Inflammatory macrophage (primary cell): ENCODE results near the gene USH1C.

Source experiments
- DNase-seq, 2 donors: peaks; one replicate each; pipeline ENCODE4 v3.0.0-alpha.2; 2020 to 2022

USH1C gene

DNA sequence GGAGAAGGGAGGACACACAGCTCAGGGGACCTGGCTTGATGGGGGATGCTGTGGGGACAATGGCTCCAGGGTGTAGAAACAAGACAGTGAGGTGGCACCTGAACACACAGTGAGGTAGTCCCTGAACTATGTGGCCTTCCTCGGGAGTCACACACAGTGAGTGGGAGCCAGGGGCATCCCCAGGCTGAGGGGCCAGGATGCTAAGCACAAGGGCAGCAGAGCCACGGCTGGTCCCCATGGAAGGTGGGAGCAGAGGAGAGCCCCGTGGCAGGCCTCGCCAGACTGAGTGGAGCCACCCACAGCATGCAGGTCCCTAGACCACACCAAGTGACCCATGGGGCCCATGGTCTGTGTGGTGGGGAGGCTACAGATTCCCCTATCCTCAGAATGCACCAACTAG is 41.6 kb downstream of the USH1C start:
- DNase-seq: no peak

DNA sequence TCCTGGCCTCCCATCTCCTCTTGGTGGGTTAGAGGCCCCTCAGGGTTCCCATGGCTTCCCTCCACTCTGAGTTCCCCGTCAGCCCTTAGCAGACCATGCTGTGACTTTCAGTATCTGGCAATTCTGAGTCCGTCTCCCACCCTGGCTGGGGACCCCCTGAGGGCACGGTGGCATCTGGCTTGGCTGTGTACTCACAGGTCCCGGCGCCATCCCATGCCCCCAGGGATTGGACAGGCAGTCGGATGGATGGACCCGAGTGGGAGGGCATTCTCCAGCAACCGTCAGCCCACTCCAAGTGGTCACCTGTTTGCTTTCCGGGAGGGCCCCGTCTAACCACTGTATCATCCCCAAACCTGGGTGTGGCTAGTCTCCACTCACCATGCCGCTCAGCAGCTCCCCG is 43.5 kb downstream of the USH1C start:
- DNase-seq: no peak

DNA sequence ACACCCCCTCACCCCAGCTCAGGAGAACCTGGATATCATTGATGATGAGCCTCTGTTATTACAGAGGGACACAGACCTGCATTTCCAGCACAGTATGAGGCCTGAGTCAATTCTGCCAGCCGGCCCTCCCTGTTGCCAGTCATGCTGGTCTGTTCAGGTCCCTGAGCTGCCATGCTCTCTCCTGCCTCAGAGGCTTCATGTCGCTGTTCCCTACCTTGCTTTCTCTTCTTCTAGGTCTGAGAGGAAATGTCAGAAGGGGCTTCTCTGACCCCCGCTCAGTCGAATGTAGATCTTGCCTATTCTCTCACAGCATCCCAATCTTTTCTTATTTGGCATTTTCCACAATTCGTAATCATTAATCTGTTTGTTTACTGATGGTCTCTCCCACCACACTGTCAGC is 45.7 kb downstream of the USH1C start:
- DNase-seq: no peak

DNA sequence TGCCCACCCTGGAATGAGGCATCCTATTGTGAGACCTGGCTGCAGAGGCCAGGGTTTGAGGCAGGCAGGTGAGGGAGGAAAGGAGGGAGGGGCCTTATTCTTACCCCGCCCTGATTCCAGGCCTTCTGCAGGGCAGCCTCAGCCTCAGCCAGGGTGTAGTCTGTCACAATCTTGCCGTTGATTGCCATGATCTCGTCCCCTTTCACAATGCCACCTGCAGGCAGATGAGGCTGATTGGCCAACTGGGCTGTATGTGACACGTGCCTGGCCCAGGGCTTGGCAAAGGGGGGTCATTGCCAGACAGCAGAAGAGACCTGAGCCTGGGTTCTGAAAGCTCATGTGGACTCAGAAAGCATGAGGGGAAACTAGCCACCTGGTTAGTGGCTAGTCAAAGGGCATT is 46.2 kb downstream of the USH1C start:
- no peak for DNase-seq

DNA sequence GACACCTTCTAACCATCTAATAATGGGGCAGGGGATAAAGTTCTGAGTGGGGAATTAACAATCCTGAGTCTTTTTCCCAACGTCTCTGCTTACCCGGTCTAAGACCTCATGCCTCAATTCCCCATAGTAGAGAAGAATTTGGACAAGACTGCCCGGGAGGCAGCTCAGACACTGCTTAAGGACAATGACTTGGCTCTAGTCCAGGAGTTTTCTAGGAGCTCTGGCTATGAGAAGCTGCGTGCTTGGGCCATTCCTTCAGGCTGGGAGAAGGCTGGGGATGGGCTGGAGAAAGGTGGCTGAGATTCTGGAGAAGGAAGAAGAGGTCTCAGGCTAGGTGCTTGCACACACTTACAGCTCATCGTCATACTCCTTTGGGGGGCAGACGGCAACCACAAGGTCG is 47.8 kb downstream of the USH1C start:
- DNase-seq: no peak

DNA sequence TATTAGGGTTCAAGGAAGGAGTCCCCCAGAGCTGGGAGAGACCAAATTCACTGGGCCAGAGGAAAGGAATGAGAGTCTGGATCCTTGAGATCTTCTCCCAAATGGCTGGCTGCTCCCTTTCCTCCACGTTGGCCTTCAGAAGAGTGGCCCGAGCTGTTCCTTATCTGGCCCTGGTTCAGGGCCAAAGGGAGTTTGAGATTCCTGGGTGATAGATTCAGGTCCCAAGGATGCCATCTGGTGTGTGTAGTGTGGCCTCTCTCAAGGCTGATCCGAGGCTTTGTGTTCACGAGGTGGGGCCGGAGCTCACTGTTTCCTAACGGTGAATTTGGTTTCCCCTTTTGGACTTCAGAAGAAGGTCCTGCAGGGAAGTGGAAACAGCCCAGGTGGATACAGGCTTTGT is 50.2 kb downstream of the USH1C start:
- no peak for DNase-seq

DNA sequence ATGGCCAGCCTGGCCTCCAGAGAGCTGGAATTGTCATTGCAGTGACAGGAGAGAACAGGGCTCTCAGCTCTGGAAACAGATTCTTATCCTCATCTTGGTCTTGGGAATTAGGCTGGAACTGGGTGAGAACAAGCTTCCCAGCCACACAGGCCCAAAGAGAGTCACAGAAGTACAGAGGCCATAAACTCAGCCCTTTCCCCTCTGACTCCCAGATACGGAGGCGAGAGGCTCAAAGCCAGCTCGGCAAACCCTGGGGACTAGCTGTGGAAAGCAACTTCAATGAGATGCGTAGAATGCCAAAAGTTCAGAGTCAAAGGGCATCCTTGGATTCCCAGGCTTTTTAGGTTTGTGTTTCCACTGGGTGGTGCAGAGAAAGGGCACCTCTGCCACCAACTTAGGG is 53.3 kb downstream of the USH1C start:
- no peak for DNase-seq

DNA sequence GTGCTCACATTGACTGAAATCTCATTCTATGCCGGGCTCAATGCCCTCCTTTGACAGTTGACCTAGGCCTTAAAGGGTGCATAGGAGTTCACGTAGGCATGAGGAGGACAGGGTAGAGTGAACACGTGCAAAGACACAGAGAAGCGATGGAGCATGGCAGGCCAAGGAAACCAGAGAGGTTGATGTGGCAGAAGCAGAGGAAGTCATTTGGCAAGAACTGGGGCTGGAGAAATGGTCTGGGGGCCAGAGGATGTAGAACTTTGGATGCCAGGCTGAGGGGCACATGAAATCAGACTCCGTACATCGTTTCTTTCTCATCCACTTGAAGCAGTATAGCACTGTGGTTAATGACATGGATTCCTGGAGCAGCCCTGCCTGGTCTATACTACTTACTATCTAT is 54.0 kb downstream of the USH1C start:
- no peak for DNase-seq

DNA sequence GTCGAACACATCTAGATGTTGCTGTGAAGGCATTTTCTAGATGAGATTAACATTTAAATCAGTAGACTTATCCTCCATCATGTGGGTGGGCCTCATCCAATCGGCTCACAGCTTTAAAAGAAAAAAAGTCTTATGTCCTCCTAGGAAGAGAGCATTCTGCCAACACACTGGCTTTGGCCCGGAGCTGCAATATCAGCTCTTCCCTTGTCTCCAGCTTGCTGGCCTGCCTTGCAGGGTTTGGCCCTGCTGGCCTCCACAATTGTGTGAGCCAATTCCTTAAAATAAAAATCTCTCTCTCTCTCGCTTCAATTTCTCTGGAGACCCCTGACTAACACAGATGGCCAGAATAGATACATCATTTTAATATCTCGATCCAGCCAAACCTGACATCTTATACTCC is 54.5 kb downstream of the USH1C start:
- no peak for DNase-seq

DNA sequence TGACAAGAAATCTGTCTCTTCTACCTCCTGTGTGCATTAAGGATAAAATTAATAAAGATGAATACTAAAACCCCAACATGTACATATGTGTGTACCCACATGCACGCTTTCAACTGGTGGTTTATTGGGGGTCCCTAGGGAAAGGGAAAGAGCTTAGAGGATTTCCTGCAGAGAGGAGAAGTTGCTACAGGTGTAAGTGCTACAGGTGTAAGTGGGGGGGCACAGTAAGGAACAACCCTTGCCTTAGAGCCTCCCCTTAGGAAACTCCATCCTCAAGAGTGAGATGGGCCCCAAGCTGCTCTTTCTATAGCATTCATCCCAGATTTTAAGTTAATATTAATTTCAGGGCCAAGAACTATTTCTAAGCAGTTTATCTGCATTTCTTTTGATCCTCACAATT is 55.7 kb downstream of the USH1C start:
- DNase-seq: no peak

DNA sequence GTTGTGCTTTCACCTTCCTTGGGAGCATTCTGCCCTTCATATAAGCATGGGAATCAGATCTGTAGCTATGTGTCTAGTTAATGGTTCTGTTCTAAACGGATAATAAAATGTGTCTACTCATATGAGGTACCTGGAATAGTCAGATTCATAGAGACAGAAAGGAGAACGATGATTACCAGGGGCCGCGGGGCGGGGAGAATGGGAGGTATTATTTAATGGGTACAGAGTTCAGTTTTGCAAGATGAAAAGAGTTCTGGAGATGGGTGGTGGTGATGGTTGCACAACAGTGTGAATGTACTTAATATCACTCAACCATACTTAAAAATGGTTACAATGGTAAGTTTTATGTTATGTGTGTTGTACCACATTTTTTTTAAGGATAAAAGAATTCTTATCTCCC is 57.6 kb downstream of the USH1C start:
- DNase-seq: no peak

DNA sequence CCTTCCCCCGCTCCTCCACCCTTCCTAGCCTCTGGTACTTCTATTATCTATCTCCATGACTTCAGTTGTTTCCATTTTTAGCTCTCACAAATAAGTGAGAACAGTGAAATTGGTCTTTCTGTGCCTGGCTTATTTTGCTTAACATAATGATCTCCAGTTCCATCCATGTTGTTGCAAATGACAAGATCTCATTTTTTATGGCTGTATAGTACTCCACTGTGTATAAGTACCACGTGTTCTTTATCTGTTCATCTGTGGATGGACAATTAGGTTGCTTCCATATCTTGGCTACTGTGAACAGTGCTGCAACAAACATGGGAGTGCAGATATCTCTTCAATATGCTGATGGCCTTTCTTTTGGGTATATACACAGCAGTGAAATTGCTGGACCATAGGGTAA is 60.7 kb downstream of the USH1C start:
- DNase-seq: no peak

DNA sequence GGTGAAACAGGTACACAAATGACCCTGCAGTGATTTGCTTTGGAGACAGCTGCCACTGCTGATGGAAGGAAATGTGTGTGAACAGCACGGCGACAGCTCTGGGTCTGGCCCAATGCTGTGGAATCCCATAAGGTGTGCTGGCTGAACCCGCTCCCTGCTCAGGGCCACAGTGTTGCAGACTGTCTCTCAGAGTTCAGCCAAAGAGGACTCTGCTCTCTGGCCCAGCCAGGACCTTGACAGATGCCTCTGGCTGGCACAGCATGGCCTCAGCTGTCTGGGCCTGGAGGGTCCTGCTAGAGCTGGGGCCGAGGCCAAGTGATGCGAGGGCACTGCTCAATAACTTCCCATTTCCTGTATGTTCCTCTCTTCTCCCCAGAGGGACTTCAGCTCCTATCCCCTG is 62.3 kb downstream of the USH1C start:
- no peak for DNase-seq

DNA sequence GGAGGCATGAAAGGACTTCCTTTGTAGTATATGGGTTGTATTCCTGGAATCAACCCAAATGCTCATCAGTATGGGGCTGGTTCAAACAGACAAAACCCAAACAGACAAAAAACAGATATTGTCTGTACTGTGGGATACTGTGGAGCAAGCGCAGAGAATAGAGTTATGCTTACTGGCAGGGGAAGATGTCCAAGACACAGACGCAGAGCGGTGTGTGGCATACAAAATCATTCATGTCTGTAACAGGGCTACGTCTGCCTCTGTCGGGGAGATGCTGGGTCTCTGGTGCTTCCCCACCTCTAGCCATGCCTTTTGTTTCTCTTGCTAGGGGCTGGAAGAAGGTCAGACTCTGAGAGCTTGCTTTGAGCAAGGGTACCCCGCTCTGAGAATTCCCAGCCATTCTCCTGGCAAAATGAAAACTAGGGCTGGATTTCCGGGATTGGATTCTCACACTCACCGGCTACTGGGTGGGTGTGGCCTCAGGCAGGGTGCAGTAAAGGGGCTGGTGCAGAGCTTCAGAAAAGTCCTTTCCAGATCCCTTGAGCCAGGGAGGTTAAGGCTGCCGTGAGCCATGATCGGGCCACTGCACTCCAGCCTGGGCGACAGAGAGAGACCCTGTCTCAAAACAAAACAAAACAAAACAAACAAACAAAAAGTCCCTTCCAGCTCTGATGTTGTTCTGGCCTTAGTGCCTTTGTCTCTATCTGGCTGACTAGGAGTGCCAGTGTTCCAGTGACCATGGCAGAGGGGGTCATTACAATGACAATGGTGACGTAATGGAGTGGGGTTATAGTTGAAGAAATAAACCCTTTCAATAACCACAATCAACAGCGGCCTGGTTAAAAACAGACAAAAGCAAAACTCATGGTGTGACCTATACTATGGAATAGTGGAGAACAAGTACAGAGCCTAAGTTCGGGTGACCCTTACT is 64.7 kb downstream of the USH1C start:
- DNase-seq: no peak

DNA sequence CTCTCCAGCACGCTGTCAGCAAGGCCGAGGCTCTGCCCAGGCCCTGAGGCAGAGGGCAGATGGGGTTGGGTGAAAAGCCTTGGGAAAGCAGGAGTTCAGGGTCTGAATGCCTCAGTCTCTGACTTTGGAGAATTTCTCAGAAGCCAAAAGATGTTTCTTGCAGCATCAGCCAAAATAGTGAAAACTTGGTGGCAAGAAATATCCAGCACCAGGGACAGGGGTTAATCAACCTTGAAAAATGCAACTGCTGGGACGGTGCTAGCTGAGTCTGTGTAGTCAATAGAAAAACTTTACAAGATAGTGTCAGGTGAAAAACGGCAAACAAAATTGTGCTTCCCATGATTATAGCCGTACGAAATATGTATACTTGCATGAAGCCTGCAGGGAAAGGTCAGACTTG is 66.1 kb downstream of the USH1C start:
- DNase-seq: no peak

DNA sequence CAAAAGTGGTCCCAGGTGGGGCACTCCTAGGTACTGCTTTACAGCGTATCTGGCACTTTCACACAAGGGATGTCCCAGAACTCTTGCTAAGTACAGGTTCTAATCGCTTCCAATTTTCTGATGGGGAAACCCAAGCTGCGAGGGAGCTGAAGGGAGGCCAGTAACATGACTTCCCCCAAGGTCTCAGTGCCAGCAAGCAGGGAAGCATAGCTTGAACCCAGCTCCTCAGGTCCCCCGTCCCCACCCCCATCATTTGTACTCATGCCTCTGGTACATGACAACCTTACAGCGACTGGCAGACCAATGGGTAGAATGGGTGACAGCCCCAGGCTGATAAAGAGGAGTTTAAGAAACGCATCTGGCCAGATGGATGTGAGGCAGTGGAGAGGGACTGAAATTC is 66.9 kb downstream of the USH1C start:
- DNase-seq: no peak

DNA sequence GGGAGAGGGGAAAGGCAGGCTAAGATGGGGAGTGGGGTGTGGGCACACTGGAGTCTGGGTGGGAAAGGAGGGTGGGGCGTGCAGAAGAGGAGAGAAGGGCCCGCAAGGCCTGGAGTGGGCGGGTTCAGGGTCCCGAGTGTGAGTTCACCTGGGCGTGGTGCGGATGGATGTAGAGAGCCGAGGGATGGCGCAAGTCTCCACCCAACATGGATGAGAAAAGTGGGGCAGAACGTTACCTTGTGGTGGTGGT is 67.2 kb downstream of the USH1C start:
- no peak for DNase-seq

DNA sequence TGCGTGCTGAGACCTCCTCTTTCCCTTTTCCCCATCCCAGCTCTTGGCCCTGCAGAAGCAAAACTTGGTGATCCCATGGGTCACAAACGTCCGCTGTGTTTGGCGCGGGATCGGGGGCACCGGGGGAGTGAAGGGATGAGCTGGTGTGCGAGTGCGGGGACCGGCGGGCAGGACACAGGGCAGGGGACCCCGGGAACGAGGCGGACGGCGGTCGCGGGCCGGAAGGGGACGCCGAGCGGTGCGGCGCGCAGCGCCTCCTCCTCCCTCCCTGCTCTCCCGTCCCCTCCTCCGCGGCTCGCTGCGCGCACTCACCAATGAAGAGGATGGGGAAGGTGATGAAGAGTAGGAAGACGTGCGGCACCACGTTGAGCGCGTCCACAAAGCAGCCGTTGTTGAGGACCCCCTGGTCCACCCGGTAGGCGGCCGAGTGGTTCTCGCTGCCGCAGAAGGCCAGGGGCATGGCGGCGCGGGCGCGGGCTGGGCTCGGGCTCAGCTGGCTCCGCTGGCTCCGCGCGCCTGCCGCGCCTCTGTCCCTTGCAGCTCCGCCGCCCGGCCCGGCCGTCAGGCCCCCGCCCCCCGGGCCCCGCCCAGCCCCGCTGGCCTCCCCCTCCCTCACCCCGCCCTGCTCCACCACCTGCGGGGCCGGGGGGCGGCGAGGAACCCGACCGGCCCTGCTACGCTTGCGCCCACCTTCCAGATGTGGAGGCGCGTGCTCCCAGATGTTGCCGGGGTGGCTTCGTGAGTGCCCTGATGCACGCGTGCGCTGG is 67.7 kb downstream of the USH1C start, which contains the start of gene ABCC8:
TSS of gene ABCC8 (minus strand) at position 529 of the 767 bp plus-strand sequence. CDS start at position 460, 69 bp downstream.
- no peak for DNase-seq

DNA sequence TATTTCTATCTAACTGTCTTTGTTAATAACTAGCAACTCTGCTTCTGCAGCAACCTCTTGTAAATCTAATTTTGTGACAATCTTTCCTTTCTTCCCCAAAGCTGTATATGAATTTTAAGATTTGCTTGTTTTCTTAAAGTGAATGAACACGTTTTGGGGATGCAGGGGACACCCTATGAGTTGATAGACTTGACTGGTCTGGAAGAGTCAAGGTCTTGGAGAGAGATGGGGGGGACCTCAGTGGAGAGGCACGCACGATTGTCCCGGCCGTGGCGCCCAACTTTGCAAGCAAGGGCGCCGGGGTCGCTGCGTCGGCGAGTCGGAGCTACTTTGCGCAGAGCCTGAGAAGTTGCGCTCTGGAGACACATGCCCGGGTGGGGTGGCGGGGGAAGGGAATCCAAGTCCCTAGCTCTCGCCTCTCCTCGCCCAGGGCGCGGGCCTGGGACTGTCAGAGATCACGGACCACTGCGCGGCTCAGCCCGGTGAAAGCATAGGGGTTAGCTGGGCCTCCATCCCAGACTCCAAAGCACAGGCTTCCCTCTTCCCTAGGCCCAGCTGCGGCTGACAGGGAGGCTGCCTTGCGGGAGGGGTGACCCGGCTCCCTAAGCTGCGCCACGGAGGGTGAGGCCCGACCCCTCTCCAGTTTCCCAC is 68.4 kb downstream of the USH1C start:
- DNase-seq: no peak

DNA sequence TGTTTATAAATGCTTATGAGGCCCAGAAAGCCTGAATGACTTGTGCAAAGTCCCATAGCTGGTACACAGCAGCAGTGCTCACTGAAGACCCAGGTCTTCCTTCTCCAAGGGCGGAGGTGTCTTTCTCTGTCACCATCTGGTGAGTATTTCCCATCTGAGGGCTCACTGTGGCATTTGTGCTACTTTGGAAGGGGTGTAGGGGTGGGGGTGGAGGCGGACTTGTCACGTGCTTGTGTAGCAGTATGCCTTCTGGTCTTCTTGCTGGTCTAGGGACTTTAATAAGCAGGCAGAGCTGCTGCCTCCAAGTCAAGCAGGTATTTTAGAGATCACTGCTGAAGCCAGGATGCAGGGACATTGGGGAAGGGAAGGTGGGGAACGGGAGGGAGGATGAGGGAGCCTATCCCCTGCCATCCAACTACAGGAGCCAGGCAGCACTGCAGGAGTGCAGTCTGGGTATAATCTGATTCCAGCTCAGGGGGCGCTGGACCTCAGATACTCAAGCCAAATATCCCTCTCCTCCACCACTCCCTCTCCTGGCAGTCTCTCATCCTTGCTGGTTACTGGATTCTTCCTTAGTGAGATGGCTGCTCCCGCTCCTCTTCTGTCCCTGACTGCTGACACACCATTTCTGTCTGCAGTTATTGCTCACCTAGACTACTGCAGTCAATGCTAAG is 71.0 kb downstream of the USH1C start:
- DNase-seq: no peak

DNA sequence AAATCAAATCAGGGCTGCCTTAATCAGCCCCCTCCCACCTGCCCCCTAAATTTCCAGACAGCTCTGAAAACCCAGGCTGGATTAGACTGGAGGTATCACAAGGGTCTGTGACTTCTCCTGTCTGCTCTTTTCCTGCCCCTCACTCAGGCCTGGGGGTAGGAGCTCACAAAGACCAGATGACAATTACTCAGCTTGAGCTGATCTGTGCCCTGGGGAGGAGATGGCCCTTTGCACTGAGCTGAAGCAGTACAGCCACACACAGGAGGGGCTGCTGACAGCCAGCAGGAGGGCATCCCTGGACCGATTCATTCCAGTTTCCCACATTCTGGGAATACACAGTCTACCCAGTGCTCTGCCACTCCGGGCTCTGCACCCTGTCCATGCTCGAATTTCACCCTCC is 71.7 kb downstream of the USH1C start:
- no peak for DNase-seq

DNA sequence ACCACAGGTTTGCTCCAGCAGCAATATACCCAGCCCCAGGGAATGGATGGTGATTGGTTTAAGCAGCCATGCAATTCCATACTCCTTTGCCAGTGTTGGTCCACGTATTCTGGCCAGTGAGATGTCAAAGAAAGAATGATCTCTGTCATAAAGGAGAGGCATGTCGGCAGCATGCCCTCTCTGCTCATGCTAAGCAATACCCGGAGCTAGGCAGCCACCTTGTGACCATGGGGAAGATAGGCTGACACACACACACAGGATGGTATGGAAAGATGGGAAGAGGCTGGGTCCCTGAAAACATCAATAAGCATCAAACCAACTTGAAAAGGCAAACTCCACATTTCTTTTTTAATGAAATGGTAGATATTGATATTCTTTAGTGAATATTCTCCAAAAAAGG is 72.7 kb downstream of the USH1C start:
- DNase-seq: no peak

DNA sequence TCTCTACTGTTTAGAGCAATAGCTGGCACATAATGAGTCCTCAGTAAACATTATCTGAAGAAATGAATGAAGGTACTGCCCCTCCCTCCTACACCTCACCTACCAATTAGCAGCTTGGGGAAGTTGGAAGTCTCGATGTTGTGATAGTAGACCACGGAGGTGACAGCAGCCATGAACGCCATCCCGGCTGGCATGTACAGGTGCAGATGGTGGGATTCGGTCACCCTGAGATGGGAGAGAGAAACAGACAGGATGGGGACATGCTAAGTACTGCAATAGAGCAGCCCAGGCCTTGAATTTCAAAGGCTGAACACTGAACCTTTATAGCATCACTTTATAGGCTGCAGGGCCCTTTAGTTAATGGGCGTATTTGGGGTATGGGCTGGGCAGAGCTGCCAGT is 74.2 kb downstream of the USH1C start:
- DNase-seq: no peak
